GM12878 (cell line): ENCODE results near the gene LAMA5. TPM values are rescaled to one million over a fixed set of nuclear protein-coding genes. Genes with fewer than 3 reads are reported as not detected.
A peak's percentile ranks its signal among the peaks of the same experiment; 100 is the strongest.

Source experiments
- BMI1 ChIP-seq: fragments of 450-650 bp; IDR thresholded peaks from 2 replicates; pipeline ENCODE4 v1.6.1; 2016; ENCODE audit warnings: mild to moderate bottlenecking, moderate library complexity, borderline replicate concordance
- BRCA1 ChIP-seq: IDR thresholded peaks from 2 replicates; pipeline ENCODE4 v1.6.1; 2011; ENCODE audit warnings: low read depth, low read length, improper control_type of control experiment
- FOXK2 ChIP-seq: fragments of 450-650 bp; IDR thresholded peaks from 2 replicates; pipeline ENCODE4 v1.6.1; 2017; ENCODE audit warnings: mild to moderate bottlenecking, moderate library complexity
- HDAC2 ChIP-seq: fragments of 200-600 bp; sonication (generic); IDR thresholded peaks from 2 replicates; pipeline ENCODE4 v1.6.1; 2017
- IKZF1 ChIP-seq: fragments of 450-650 bp; conservative IDR thresholded peaks from 2 replicates; pipeline ENCODE4 v1.6.1; 2017; ENCODE audit warnings: antibody characterized with exemption, mild to moderate bottlenecking
- IRF4 ChIP-seq: IDR thresholded peaks from 2 replicates; pipeline ENCODE4 v1.6.1; 2011; ENCODE audit warnings: low read depth, low read length
- MTA3 ChIP-seq: IDR thresholded peaks from 2 replicates; pipeline ENCODE4 v1.6.1; 2012; ENCODE audit warnings: low read length, inconsistent platforms, borderline replicate concordance
- NFXL1 ChIP-seq: fragments of 450-650 bp; IDR thresholded peaks from 2 replicates; pipeline ENCODE4 v1.6.1; 2017; ENCODE audit warnings: antibody characterized with exemption, mild to moderate bottlenecking, borderline replicate concordance
- NR2C1 ChIP-seq: fragments of 450-650 bp; IDR thresholded peaks from 2 replicates; pipeline ENCODE4 v1.6.1; 2017; ENCODE audit warnings: antibody characterized with exemption, mild to moderate bottlenecking, moderate library complexity
- RAD51 ChIP-seq: fragments of 450-650 bp; IDR thresholded peaks from 2 replicates; pipeline ENCODE4 v1.6.1; 2016; ENCODE audit warnings: moderate library complexity, mild to moderate bottlenecking, inconsistent platforms
- RCOR1 ChIP-seq: conservative IDR thresholded peaks from 2 replicates; pipeline ENCODE4 v1.6.1; 2012; ENCODE audit warnings: low read depth, low read length, improper control_type of control experiment
- SMC3 ChIP-seq: IDR thresholded peaks from 2 replicates; pipeline ENCODE4 v1.6.1; 2011; ENCODE audit warnings: low read length, improper control_type of control experiment, borderline replicate concordance
- SP1 ChIP-seq: IDR thresholded peaks from one replicate; pipeline ENCODE4 v1.6.1; 2011; ENCODE audit warnings: low read depth, low read length
- SUZ12 ChIP-seq: fragments of 200-600 bp; sonication (generic); IDR thresholded peaks from one replicate; pipeline ENCODE4 v1.6.1; 2018; ENCODE audit warnings: antibody characterized with exemption, mild to moderate bottlenecking; ENCODE audit not compliant: unreplicated experiment
- TCF12 ChIP-seq: IDR thresholded peaks from 2 replicates; pipeline ENCODE4 v1.6.1; 2011; ENCODE audit warnings: low read depth, mild to moderate bottlenecking, low read length
- TCF3 ChIP-seq: IDR thresholded peaks from 2 replicates; pipeline ENCODE4 v1.6.1; 2012; ENCODE audit warnings: low read depth, mild to moderate bottlenecking, low read length, borderline replicate concordance; ENCODE audit not compliant: insufficient read depth
- ZNF217 ChIP-seq: fragments of 450-650 bp; IDR thresholded peaks from 2 replicates; pipeline ENCODE4 v1.6.1; 2017; ENCODE audit warnings: antibody characterized with exemption, mild to moderate bottlenecking
- polyA plus RNA-seq, 11 experiments: library from polyadenylated mRNA; depleted of rRNA in 4 of 11; unstranded in 6 of 11; stranded (reverse) in 5 of 11; fragments of >200 nt; fragmentation: Nextera tagmentation in 4 of 11; fragmentation: Illumina TruSeq in 1 of 11; extraction: Ambion mirVana in 4 of 11; extraction: Trizol in 1 of 11; gene quantifications; 1 replicate in 1 of 11; 2 replicates in 10 of 11; pipeline versions ENCODE4 v1.2.1 to v1.2.3, GENCODE V29; 2011 to 2016; ENCODE audit warnings: inconsistent platforms in 2 of 11, missing spikeins in 2 of 11, low read depth in 1 of 11
- total RNA-seq, 4 experiments: library from RNA; depleted of rRNA in 3 of 4; stranded (reverse); fragments of >200 nt in 3 of 4; fragmentation: Illumina TruSeq in 1 of 4; extraction: Trizol in 1 of 4; gene quantifications; 2 replicates each; pipeline versions ENCODE4 v1.2.1 to v1.2.3, GENCODE V29; 2013 to 2021
- TF ChIP-seq, protein P1 (sequence below): IDR thresholded peaks from 2 replicates; pipeline ENCODE4 v1.6.1; 2011; ENCODE audit warnings: low read depth, mild to moderate bottlenecking, low read length, moderate library complexity, borderline replicate concordance; ENCODE audit errors: extremely low read depth
- TF ChIP-seq, protein P2 (sequence below): IDR thresholded peaks from 2 replicates; pipeline ENCODE4 v1.6.1; 2011; ENCODE audit warnings: borderline replicate concordance, low read depth, mild to moderate bottlenecking, moderate library complexity, mixed read lengths, low read length; ENCODE audit not compliant: insufficient read depth; ENCODE audit errors: extremely low read length
- TF ChIP-seq, protein P3 (sequence below): fragments of 450-650 bp; IDR thresholded peaks from 2 replicates; pipeline ENCODE4 v1.6.1; 2018; ENCODE audit warnings: mild to moderate bottlenecking, low read depth, moderate library complexity; ENCODE audit not compliant: partially characterized antibody
- TF ChIP-seq, protein P4 (sequence below): fragments of 450-650 bp; IDR thresholded peaks from 2 replicates; pipeline ENCODE4 v1.6.1; 2017; ENCODE audit warnings: borderline replicate concordance
- TF ChIP-seq, protein P5 (sequence below): fragments of 450-650 bp; IDR thresholded peaks from 2 replicates; pipeline ENCODE4 v1.6.1; 2016; ENCODE audit warnings: mild to moderate bottlenecking, moderate library complexity, borderline replicate concordance

The LAMA5 gene
- total and polyA plus RNA-seq, 10 of the 15 experiments (the other 5 are each of a cell fraction or from before 2014, with no cell fraction given) = 0.09 to 3.1 (median 1.6) TPM; not detected in 3

DNA sequence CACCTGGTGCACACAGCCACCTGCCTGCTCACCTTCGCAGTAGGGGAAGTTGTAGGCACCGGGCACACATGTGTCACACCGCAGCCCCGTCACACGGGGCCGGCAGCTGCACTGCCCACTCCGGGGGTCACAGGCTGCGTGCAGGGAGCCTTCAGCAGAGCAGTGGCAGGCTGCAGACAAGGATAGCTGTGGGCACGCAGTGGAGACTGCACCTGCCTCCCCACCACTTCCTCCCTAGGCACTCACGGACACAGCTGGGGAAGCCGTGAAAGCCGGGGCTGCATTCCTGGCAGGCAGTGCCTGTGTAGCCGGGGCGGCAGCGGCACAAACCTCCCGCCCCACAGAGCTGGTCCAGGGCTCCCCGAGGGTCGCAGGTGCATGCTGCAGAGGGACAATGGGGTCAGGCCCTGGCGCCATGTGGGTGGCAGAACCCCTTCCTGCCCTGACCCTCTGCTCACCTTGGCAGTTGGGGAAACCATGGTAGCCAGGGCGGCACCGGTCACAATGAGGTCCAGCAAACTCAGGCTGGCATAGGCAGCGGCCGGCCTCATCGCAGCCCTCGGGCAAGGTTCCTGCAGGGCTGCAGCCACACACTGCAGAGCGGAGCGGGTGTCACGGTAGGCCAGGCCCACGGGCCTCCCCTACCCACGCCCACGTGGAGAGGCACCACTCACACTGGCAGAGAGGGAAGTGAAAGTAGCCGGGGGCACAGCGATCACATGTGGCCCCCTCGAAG is 29.4 kb downstream of the LAMA5 start (continued):
- TF ChIP-seq, protein P1, sequence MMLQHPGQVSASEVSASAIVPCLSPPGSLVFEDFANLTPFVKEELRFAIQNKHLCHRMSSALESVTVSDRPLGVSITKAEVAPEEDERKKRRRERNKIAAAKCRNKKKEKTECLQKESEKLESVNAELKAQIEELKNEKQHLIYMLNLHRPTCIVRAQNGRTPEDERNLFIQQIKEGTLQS = no peak
- TF ChIP-seq, protein P2, sequence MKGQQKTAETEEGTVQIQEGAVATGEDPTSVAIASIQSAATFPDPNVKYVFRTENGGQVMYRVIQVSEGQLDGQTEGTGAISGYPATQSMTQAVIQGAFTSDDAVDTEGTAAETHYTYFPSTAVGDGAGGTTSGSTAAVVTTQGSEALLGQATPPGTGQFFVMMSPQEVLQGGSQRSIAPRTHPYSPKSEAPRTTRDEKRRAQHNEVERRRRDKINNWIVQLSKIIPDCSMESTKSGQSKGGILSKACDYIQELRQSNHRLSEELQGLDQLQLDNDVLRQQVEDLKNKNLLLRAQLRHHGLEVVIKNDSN = no peak
- TF ChIP-seq ZNF217 (no peak), MTA3 (no peak), FOXK2 (no peak), IKZF1 (peak; percentile 49; the same call in 1 of the 2 replicates), SP1 (peak; percentile 17), RCOR1 (no peak), TCF12 (peak; percentile 98), RAD51 (no peak), NR2C1 (no peak), BRCA1 (no peak), NFXL1 (no peak), SMC3 (no peak), IRF4 (no peak), HDAC2 (no peak), TCF3 (peak; percentile 99), BMI1 (no peak), SUZ12 (no peak)
- TF ChIP-seq, protein P3, sequence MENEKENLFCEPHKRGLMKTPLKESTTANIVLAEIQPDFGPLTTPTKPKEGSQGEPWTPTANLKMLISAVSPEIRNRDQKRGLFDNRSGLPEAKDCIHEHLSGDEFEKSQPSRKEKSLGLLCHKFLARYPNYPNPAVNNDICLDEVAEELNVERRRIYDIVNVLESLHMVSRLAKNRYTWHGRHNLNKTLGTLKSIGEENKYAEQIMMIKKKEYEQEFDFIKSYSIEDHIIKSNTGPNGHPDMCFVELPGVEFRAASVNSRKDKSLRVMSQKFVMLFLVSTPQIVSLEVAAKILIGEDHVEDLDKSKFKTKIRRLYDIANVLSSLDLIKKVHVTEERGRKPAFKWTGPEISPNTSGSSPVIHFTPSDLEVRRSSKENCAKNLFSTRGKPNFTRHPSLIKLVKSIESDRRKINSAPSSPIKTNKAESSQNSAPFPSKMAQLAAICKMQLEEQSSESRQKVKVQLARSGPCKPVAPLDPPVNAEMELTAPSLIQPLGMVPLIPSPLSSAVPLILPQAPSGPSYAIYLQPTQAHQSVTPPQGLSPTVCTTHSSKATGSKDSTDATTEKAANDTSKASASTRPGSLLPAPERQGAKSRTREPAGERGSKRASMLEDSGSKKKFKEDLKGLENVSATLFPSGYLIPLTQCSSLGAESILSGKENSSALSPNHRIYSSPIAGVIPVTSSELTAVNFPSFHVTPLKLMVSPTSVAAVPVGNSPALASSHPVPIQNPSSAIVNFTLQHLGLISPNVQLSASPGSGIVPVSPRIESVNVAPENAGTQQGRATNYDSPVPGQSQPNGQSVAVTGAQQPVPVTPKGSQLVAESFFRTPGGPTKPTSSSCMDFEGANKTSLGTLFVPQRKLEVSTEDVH = no peak
- TF ChIP-seq, protein P4, sequence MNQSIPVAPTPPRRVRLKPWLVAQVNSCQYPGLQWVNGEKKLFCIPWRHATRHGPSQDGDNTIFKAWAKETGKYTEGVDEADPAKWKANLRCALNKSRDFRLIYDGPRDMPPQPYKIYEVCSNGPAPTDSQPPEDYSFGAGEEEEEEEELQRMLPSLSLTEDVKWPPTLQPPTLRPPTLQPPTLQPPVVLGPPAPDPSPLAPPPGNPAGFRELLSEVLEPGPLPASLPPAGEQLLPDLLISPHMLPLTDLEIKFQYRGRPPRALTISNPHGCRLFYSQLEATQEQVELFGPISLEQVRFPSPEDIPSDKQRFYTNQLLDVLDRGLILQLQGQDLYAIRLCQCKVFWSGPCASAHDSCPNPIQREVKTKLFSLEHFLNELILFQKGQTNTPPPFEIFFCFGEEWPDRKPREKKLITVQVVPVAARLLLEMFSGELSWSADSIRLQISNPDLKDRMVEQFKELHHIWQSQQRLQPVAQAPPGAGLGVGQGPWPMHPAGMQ = no peak
- TF ChIP-seq, protein P5, sequence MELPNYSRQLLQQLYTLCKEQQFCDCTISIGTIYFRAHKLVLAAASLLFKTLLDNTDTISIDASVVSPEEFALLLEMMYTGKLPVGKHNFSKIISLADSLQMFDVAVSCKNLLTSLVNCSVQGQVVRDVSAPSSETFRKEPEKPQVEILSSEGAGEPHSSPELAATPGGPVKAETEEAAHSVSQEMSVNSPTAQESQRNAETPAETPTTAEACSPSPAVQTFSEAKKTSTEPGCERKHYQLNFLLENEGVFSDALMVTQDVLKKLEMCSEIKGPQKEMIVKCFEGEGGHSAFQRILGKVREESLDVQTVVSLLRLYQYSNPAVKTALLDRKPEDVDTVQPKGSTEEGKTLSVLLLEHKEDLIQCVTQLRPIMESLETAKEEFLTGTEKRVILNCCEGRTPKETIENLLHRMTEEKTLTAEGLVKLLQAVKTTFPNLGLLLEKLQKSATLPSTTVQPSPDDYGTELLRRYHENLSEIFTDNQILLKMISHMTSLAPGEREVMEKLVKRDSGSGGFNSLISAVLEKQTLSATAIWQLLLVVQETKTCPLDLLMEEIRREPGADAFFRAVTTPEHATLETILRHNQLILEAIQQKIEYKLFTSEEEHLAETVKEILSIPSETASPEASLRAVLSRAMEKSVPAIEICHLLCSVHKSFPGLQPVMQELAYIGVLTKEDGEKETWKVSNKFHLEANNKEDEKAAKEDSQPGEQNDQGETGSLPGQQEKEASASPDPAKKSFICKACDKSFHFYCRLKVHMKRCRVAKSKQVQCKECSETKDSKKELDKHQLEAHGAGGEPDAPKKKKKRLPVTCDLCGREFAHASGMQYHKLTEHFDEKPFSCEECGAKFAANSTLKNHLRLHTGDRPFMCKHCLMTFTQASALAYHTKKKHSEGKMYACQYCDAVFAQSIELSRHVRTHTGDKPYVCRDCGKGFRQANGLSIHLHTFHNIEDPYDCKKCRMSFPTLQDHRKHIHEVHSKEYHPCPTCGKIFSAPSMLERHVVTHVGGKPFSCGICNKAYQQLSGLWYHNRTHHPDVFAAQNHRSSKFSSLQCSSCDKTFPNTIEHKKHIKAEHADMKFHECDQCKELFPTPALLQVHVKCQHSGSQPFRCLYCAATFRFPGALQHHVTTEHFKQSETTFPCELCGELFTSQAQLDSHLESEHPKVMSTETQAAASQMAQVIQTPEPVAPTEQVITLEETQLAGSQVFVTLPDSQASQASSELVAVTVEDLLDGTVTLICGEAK = no peak
